Liver (tissue), 3 donors: Measurements from ENCODE around the gene CYP8B1.

Source experiments
- ATF3 ChIP-seq: IDR thresholded peaks from 2 replicates; pipeline ENCODE4 v1.6.1; 2016; ENCODE audit warnings: antibody characterized with exemption
- CTCF ChIP-seq: fragments of 150-350 bp; IDR thresholded peaks from 2 replicates; pipeline ENCODE4 v1.5.1; 2017; ENCODE audit warnings: improper control_type of control experiment, low read depth, low read length; ENCODE audit not compliant: missing input control
- FOXA1 ChIP-seq: IDR thresholded peaks from 2 replicates; pipeline ENCODE4 v1.6.1; 2016; ENCODE audit warnings: antibody characterized with exemption
- GABPA ChIP-seq, 2 donors: IDR thresholded peaks in 1 of 2; conservative IDR thresholded peaks in 1 of 2; 2 replicates each; pipeline ENCODE4 v1.6.1; 2016; ENCODE audit warnings: antibody characterized with exemption in 2 of 2, mild to moderate bottlenecking in 1 of 2, moderate library complexity in 1 of 2
- JUND ChIP-seq, 2 donors: IDR thresholded peaks; 2 replicates each; pipeline ENCODE4 v1.6.1; 2016; ENCODE audit warnings: antibody characterized with exemption in 2 of 2
- MAX ChIP-seq: IDR thresholded peaks from 2 replicates; pipeline ENCODE4 v1.6.1; 2016; ENCODE audit warnings: antibody characterized with exemption
- RAD21 ChIP-seq, 2 donors: IDR thresholded peaks; 2 replicates each; pipeline ENCODE4 v1.6.1; 2016; ENCODE audit warnings: antibody characterized with exemption in 2 of 2, mild to moderate bottlenecking in 2 of 2
- REST ChIP-seq: IDR thresholded peaks from 2 replicates; pipeline ENCODE4 v1.6.1; 2016; ENCODE audit warnings: antibody characterized with exemption, mild to moderate bottlenecking
- SP1 ChIP-seq: IDR thresholded peaks from 2 replicates; pipeline ENCODE4 v1.6.1; 2018; ENCODE audit warnings: antibody characterized with exemption, mild to moderate bottlenecking
- TAF1 ChIP-seq: conservative IDR thresholded peaks from 2 replicates; pipeline ENCODE4 v1.6.1; 2016; ENCODE audit warnings: antibody characterized with exemption, mild to moderate bottlenecking
- YY1 ChIP-seq: IDR thresholded peaks from 2 replicates; pipeline ENCODE4 v1.6.1; 2016; ENCODE audit warnings: antibody characterized with exemption, mild to moderate bottlenecking
- ZBTB33 ChIP-seq: IDR thresholded peaks from 2 replicates; pipeline ENCODE4 v1.6.1; 2016; ENCODE audit warnings: antibody characterized with exemption
- donor health status: healthy.
- donor health status: healthy.

- TF ChIP-seq TAF1 (no peak), FOXA1 (no peak), REST (no peak), MAX (no peak), RAD21 (IDR thresholded peaks at IDR 0.05) (no peak), CTCF (no peak), GABPA (IDR thresholded peaks at IDR 0.05 in 1 of 2, conservative IDR thresholded peaks at IDR 0.05 in 1 of 2) (no peak), SP1 (no peak), ATF3 (no peak), YY1 (no peak), JUND (IDR thresholded peaks at IDR 0.05) (no peak), ZBTB33 (no peak)
Measured at GRCh38 chr3:42887084-42887483, 11.4 kb upstream of the CYP8B1 start.
